ENCODE data around the gene MAP4K4. TPM values are rescaled to one million over a fixed set of nuclear protein-coding genes. Genes with fewer than 3 reads are reported as not detected.

Gene MAP4K4
- total and polyA plus RNA-seq, 3 experiments from 2014 or later = 13.5 to 36.0 (median 30.8) TPM

GRCh38 chr2:101751276-101751815 is 53.8 kb downstream of the MAP4K4 start:
- peak overlapping the region in 3 of 8 donors; percentile 6 to 18 (median 10) for H3K27ac Mint-ChIP-seq
- H3K27ac ChIP-seq (ENCODE audit: low read depth, low read length) = no peak overlapping the region
- ChIA-PET CTCF (interaction anchor here (0.6 kb wide), 1 partner anchor 1170 kb away, joined by 3 read pairs; no protein-coding TSS in a partner anchor), POLR2A (interaction anchor here (0.6 kb wide), 1 partner anchor 44 kb away, joined by 9 read pairs; no protein-coding TSS in a partner anchor)
- no peak for DNase-seq
- H3K27me3 Mint-ChIP-seq = no peaks in the 10 kb centered on the region
- no peaks in the 10 kb centered on the region for H3K27me3 ChIP-seq (ENCODE audit: insufficient read depth, low read length, poor library complexity, severe bottlenecking)
- peaks cover 55 to 74% (median 68%) of the 10 kb centered on the region in 3 donors for H3K4me1 Mint-ChIP-seq
- H3K9me3 ChIP-seq (ENCODE audit: low read length) = no peaks in the 10 kb centered on the region
- no peak overlapping the region for H3K4me3 Mint-ChIP-seq
- H3K36me3 ChIP-seq (ENCODE audit: insufficient read depth, low read length) = no peaks in the 10 kb centered on the region
- H3K9me3 Mint-ChIP-seq = no peaks in the 10 kb centered on the region
- H3K36me3 Mint-ChIP-seq = peaks cover 0 to 4% (median 1%) of the 10 kb centered on the region in 3 donors
- no peak overlapping the region for H3K4me3 ChIP-seq (ENCODE audit: low read length)
- H3K4me1 ChIP-seq (ENCODE audit: insufficient read depth, low read length) = peaks cover 59% of the 10 kb centered on the region

- no peak overlapping the region for H3K27ac ChIP-seq (ENCODE audit: low read depth, low read length)
- CTCF ChIA-PET = interaction anchor here (0.6 kb wide), 1 partner anchor 1170 kb away, joined by 3 read pairs; no protein-coding TSS in a partner anchor
Measured at GRCh38 chr2:101751875-101752619, 54.5 kb downstream of the MAP4K4 start.

GRCh38 chr2:101752716-101753616 is 55.5 kb downstream of the MAP4K4 start:
- Mint-ChIP-seq H3K4me3 (peak overlapping the region in 1 of 7 donors; percentile 36), H3K4me1 (peaks cover 61 to 76% (median 70%) of the 10 kb centered on the region in 3 donors), H3K27ac (peak overlapping the region in 5 of 8 donors; percentile 17 to 55 (median 36)), H3K9me3 (no peaks in the 10 kb centered on the region), H3K36me3 (peaks cover 0 to 4% (median 1%) of the 10 kb centered on the region in 3 donors), H3K27me3 (no peaks in the 10 kb centered on the region)
- no peak for DNase-seq
- H3K4me1 ChIP-seq (ENCODE audit: insufficient read depth, low read length) = peaks cover 59% of the 10 kb centered on the region
- H3K4me3 ChIP-seq (ENCODE audit: low read length) = no peak overlapping the region
- no peaks in the 10 kb centered on the region for H3K27me3 ChIP-seq (ENCODE audit: insufficient read depth, low read length, poor library complexity, severe bottlenecking)
- no peaks in the 10 kb centered on the region for H3K36me3 ChIP-seq (ENCODE audit: insufficient read depth, low read length)
- H3K9me3 ChIP-seq (ENCODE audit: low read length) = no peaks in the 10 kb centered on the region
- ChIA-PET POLR2A (no interaction called here), CTCF (no interaction called here)
- no peak overlapping the region for H3K27ac ChIP-seq (ENCODE audit: low read depth, low read length)

More at GRCh38 chr2:101751875-101752619, 54.5 kb downstream of the MAP4K4 start:
- Histone ChIP-seq H3K27me3 (ENCODE audit: insufficient read depth, low read length, poor library complexity, severe bottlenecking) (no peaks in the 10 kb centered on the region), H3K9me3 (ENCODE audit: low read length) (no peaks in the 10 kb centered on the region), H3K36me3 (ENCODE audit: insufficient read depth, low read length) (no peaks in the 10 kb centered on the region), H3K4me3 (ENCODE audit: low read length) (no peak overlapping the region), H3K4me1 (ENCODE audit: insufficient read depth, low read length) (peaks cover 59% of the 10 kb centered on the region)
- Mint-ChIP-seq H3K4me1 (peaks cover 56 to 75% (median 69%) of the 10 kb centered on the region in 3 donors), H3K9me3 (no peaks in the 10 kb centered on the region), H3K27me3 (no peaks in the 10 kb centered on the region), H3K4me3 (no peak overlapping the region), H3K27ac (peak overlapping the region in 4 of 8 donors; percentile 10 to 42 (median 24)), H3K36me3 (peaks cover 0 to 4% (median 1%) of the 10 kb centered on the region in 3 donors)
- DNase-seq = no peak
- POLR2A ChIA-PET = interaction anchor here (0.6 kb wide), 1 partner anchor 44 kb away, joined by 9 read pairs; no protein-coding TSS in a partner anchor

- Histone ChIP-seq H3K9me3 (ENCODE audit: low read length) (no peaks in the 10 kb centered on the region), H3K27ac (ENCODE audit: low read depth, low read length) (no peak overlapping the region), H3K36me3 (ENCODE audit: insufficient read depth, low read length) (no peaks in the 10 kb centered on the region), H3K4me3 (ENCODE audit: low read length) (no peak overlapping the region), H3K4me1 (ENCODE audit: insufficient read depth, low read length) (peaks cover 66% of the 10 kb centered on the region), H3K27me3 (ENCODE audit: insufficient read depth, low read length, poor library complexity, severe bottlenecking) (no peaks in the 10 kb centered on the region)
- DNase-seq = no peak
- ChIA-PET POLR2A (no interaction called here), CTCF (interaction anchor here (0.6 kb wide), 1 partner anchor 13 kb away, joined by 3 read pairs; no protein-coding TSS in a partner anchor)
- Mint-ChIP-seq H3K36me3 (peaks cover 0 to 1% (median 0%) of the 10 kb centered on the region in 3 donors), H3K27ac (peak overlapping the region in 6 of 8 donors; percentile 15 to 75 (median 48)), H3K27me3 (no peaks in the 10 kb centered on the region), H3K4me3 (peak overlapping the region in 2 of 7 donors; percentile 29 to 50), H3K9me3 (no peaks in the 10 kb centered on the region), H3K4me1 (peaks cover 67 to 82% (median 77%) of the 10 kb centered on the region in 3 donors)
Measured at GRCh38 chr2:101753720-101754490, 56.4 kb downstream of the MAP4K4 start.

GRCh38 chr2:101754618-101755017 is 57.1 kb downstream of the MAP4K4 start:
- DNase-seq = no peak
- peak overlapping the region in 4 of 8 donors; percentile 4 to 67 (median 30) for H3K27ac Mint-ChIP-seq
- CTCF ChIA-PET = interaction anchor here (1.0 kb wide), 1 partner anchor 44 kb away, joined by 3 read pairs; no protein-coding TSS in a partner anchor
- POLR2A ChIA-PET = no interaction called here
- peaks cover 0 to 1% (median 0%) of the 10 kb centered on the region in 3 donors for H3K36me3 Mint-ChIP-seq
- H3K4me1 ChIP-seq (ENCODE audit: insufficient read depth, low read length) = peaks cover 66% of the 10 kb centered on the region
- no peak overlapping the region for H3K4me3 ChIP-seq (ENCODE audit: low read length)
- H3K36me3 ChIP-seq (ENCODE audit: insufficient read depth, low read length) = no peaks in the 10 kb centered on the region
- H3K27me3 ChIP-seq (ENCODE audit: insufficient read depth, low read length, poor library complexity, severe bottlenecking) = no peaks in the 10 kb centered on the region
- peak overlapping the region in 3 of 7 donors; percentile 14 to 50 (median 37) for H3K4me3 Mint-ChIP-seq
- H3K4me1 Mint-ChIP-seq = peaks cover 69 to 86% (median 81%) of the 10 kb centered on the region in 3 donors
- no peaks in the 10 kb centered on the region for H3K9me3 ChIP-seq (ENCODE audit: low read length)
- no peaks in the 10 kb centered on the region for H3K9me3 Mint-ChIP-seq
- no peaks in the 10 kb centered on the region for H3K27me3 Mint-ChIP-seq
- H3K27ac ChIP-seq (ENCODE audit: low read depth, low read length) = no peak overlapping the region

GRCh38 chr2:101756266-101756665 is 58.8 kb downstream of the MAP4K4 start:
- no peaks in the 10 kb centered on the region for H3K27me3 Mint-ChIP-seq
- H3K27ac Mint-ChIP-seq = peak overlapping the region in 2 of 8 donors; percentile 20 to 38
- ChIA-PET CTCF (no interaction called here), POLR2A (no interaction called here)
- H3K27ac ChIP-seq (ENCODE audit: low read depth, low read length) = no peak overlapping the region
- H3K27me3 ChIP-seq (ENCODE audit: insufficient read depth, low read length, poor library complexity, severe bottlenecking) = no peaks in the 10 kb centered on the region
- H3K4me3 Mint-ChIP-seq = peak overlapping the region in 1 of 7 donors; percentile 51
- H3K4me3 ChIP-seq (ENCODE audit: low read length) = no peak overlapping the region
- H3K4me1 Mint-ChIP-seq = peaks cover 64 to 82% (median 75%) of the 10 kb centered on the region in 3 donors
- H3K9me3 ChIP-seq (ENCODE audit: low read length) = no peaks in the 10 kb centered on the region
- H3K36me3 ChIP-seq (ENCODE audit: insufficient read depth, low read length) = no peaks in the 10 kb centered on the region
- no peaks in the 10 kb centered on the region for H3K9me3 Mint-ChIP-seq
- H3K36me3 Mint-ChIP-seq = peaks cover 0 to 1% (median 0%) of the 10 kb centered on the region in 3 donors
- no peak for DNase-seq
- peaks cover 59% of the 10 kb centered on the region for H3K4me1 ChIP-seq (ENCODE audit: insufficient read depth, low read length)

GRCh38 chr2:101758001-101758400 is 60.5 kb downstream of the MAP4K4 start:
- Histone ChIP-seq H3K4me1 (ENCODE audit: insufficient read depth, low read length) (peaks cover 59% of the 10 kb centered on the region), H3K27ac (ENCODE audit: low read depth, low read length) (no peak overlapping the region), H3K36me3 (ENCODE audit: insufficient read depth, low read length) (no peaks in the 10 kb centered on the region), H3K4me3 (ENCODE audit: low read length) (no peak overlapping the region), H3K27me3 (ENCODE audit: insufficient read depth, low read length, poor library complexity, severe bottlenecking) (no peaks in the 10 kb centered on the region), H3K9me3 (ENCODE audit: low read length) (no peaks in the 10 kb centered on the region)
- ChIA-PET CTCF (interaction anchor here (1.3 kb wide), 1 partner anchor 21 kb away, joined by 3 read pairs; no protein-coding TSS in a partner anchor), POLR2A (no interaction called here)
- peaks cover 64 to 81% (median 73%) of the 10 kb centered on the region in 3 donors for H3K4me1 Mint-ChIP-seq
- H3K36me3 Mint-ChIP-seq = peaks cover 0 to 1% (median 0%) of the 10 kb centered on the region in 3 donors
- no peak for DNase-seq
- H3K4me3 Mint-ChIP-seq = peak overlapping the region in 6 of 7 donors; percentile 11 to 58 (median 34)
- no peaks in the 10 kb centered on the region for H3K9me3 Mint-ChIP-seq
- H3K27me3 Mint-ChIP-seq = no peaks in the 10 kb centered on the region
- peak overlapping the region in 4 of 8 donors; percentile 1 to 43 (median 6) for H3K27ac Mint-ChIP-seq

Measured in CD8-positive, alpha-beta memory T cell (primary cell).